GM12878 (cell line): ENCODE data around the gene TOB1. TPM values are rescaled to one million over a fixed set of nuclear protein-coding genes. Genes with fewer than 3 reads are reported as not detected.

Experiments
- ATF7 ChIP-seq: fragments of 450-650 bp; IDR thresholded peaks from 2 replicates; pipeline ENCODE4 v1.6.1; 2016; ENCODE audit warnings: low read depth, mild to moderate bottlenecking
- ESRRA ChIP-seq: IDR thresholded peaks from 2 replicates; pipeline ENCODE4 v1.6.1; 2012; ENCODE audit warnings: mild to moderate bottlenecking, low read length, improper control_type of control experiment
- EZH2 ChIP-seq: IDR thresholded peaks from 2 replicates; pipeline ENCODE4 v1.6.1; 2012; ENCODE audit warnings: low read depth, mild to moderate bottlenecking, control low read depth, inconsistent platforms, low read length, borderline replicate concordance; ENCODE audit not compliant: control insufficient read depth
- GATAD2B ChIP-seq: fragments of 450-650 bp; conservative IDR thresholded peaks from 2 replicates; pipeline ENCODE4 v1.6.1; 2017; ENCODE audit warnings: low read depth, mild to moderate bottlenecking, moderate library complexity
- KLF5 ChIP-seq: fragments of 450-650 bp; IDR thresholded peaks from 2 replicates; pipeline ENCODE4 v1.6.1; 2014; ENCODE audit warnings: mild to moderate bottlenecking; ENCODE audit not compliant: partially characterized antibody
- MXI1 ChIP-seq: fragments of 150-350 bp; IDR thresholded peaks from 2 replicates; pipeline ENCODE4 v1.6.1; 2011; ENCODE audit warnings: low read depth, mild to moderate bottlenecking, inconsistent platforms, low read length, improper control_type of control experiment
- NBN ChIP-seq: fragments of 450-650 bp; IDR thresholded peaks from 2 replicates; pipeline ENCODE4 v1.6.1; 2016
- POLR2A ChIP-seq: IDR thresholded peaks from 2 replicates; pipeline ENCODE4 v1.6.1; 2011; ENCODE audit warnings: low read depth, mild to moderate bottlenecking, low read length
- RAD21 ChIP-seq: IDR thresholded peaks from 2 replicates; pipeline ENCODE4 v1.6.1; 2011; ENCODE audit warnings: mild to moderate bottlenecking, low read depth, low read length, moderate library complexity; ENCODE audit not compliant: insufficient read depth
- RAD51 ChIP-seq: fragments of 450-650 bp; IDR thresholded peaks from 2 replicates; pipeline ENCODE4 v1.6.1; 2016; ENCODE audit warnings: moderate library complexity, mild to moderate bottlenecking, inconsistent platforms
- RELB ChIP-seq: fragments of 450-650 bp; IDR thresholded peaks from 2 replicates; pipeline ENCODE4 v1.6.1; 2017; ENCODE audit warnings: low read depth, mild to moderate bottlenecking, moderate library complexity
- SMARCA5 ChIP-seq: fragments of 450-650 bp; IDR thresholded peaks from 2 replicates; pipeline ENCODE4 v1.6.1; 2017; ENCODE audit warnings: mild to moderate bottlenecking
- SP1 ChIP-seq: IDR thresholded peaks from one replicate; pipeline ENCODE4 v1.6.1; 2011; ENCODE audit warnings: low read depth, low read length
- TCF3 ChIP-seq: IDR thresholded peaks from 2 replicates; pipeline ENCODE4 v1.6.1; 2012; ENCODE audit warnings: low read depth, mild to moderate bottlenecking, low read length, borderline replicate concordance; ENCODE audit not compliant: insufficient read depth
- ZNF384 ChIP-seq: IDR thresholded peaks from 2 replicates; pipeline ENCODE4 v1.6.1; 2012; ENCODE audit warnings: low read depth, mild to moderate bottlenecking, low read length, improper control_type of control experiment, borderline replicate concordance
- ZNF687 ChIP-seq: fragments of 450-650 bp; IDR thresholded peaks from 2 replicates; pipeline ENCODE4 v1.6.1; 2017; ENCODE audit warnings: mild to moderate bottlenecking, moderate library complexity
- ZSCAN29 ChIP-seq: fragments of 450-650 bp; IDR thresholded peaks from 2 replicates; pipeline ENCODE4 v1.6.1; 2017; ENCODE audit warnings: mild to moderate bottlenecking, moderate library complexity
- polyA plus RNA-seq, 11 experiments: library from polyadenylated mRNA; depleted of rRNA in 4 of 11; unstranded in 6 of 11; stranded (reverse) in 5 of 11; fragments of >200 nt; fragmentation: Nextera tagmentation in 4 of 11; fragmentation: Illumina TruSeq in 1 of 11; extraction: Ambion mirVana in 4 of 11; extraction: Trizol in 1 of 11; gene quantifications; 1 replicate in 1 of 11; 2 replicates in 10 of 11; pipeline versions ENCODE4 v1.2.1 to v1.2.3, GENCODE V29; 2011 to 2016; ENCODE audit warnings: inconsistent platforms in 2 of 11, missing spikeins in 2 of 11, low read depth in 1 of 11
- total RNA-seq, 4 experiments: library from RNA; depleted of rRNA in 3 of 4; stranded (reverse); fragments of >200 nt in 3 of 4; fragmentation: Illumina TruSeq in 1 of 4; extraction: Trizol in 1 of 4; gene quantifications; 2 replicates each; pipeline versions ENCODE4 v1.2.1 to v1.2.3, GENCODE V29; 2013 to 2021
- TF ChIP-seq, protein P1 (sequence below): fragments of 150-350 bp; IDR thresholded peaks from 2 replicates; pipeline ENCODE4 v1.6.1; 2016; ENCODE audit warnings: low read depth, low read length
- TF ChIP-seq, protein P2 (sequence below): IDR thresholded peaks from 2 replicates; pipeline ENCODE4 v1.6.1; 2012; ENCODE audit warnings: low read length, inconsistent platforms

The TOB1 gene
- total and polyA plus RNA-seq, 10 of the 15 experiments (the other 5 are each of a cell fraction or from before 2014, with no cell fraction given): 5.0 to 32.4 (median 13.7) TPM

GRCh38 chr17:50867363-50868139 lies 1.4 kb upstream of the TOB1 start (continued):
- TF ChIP-seq, protein P1, sequence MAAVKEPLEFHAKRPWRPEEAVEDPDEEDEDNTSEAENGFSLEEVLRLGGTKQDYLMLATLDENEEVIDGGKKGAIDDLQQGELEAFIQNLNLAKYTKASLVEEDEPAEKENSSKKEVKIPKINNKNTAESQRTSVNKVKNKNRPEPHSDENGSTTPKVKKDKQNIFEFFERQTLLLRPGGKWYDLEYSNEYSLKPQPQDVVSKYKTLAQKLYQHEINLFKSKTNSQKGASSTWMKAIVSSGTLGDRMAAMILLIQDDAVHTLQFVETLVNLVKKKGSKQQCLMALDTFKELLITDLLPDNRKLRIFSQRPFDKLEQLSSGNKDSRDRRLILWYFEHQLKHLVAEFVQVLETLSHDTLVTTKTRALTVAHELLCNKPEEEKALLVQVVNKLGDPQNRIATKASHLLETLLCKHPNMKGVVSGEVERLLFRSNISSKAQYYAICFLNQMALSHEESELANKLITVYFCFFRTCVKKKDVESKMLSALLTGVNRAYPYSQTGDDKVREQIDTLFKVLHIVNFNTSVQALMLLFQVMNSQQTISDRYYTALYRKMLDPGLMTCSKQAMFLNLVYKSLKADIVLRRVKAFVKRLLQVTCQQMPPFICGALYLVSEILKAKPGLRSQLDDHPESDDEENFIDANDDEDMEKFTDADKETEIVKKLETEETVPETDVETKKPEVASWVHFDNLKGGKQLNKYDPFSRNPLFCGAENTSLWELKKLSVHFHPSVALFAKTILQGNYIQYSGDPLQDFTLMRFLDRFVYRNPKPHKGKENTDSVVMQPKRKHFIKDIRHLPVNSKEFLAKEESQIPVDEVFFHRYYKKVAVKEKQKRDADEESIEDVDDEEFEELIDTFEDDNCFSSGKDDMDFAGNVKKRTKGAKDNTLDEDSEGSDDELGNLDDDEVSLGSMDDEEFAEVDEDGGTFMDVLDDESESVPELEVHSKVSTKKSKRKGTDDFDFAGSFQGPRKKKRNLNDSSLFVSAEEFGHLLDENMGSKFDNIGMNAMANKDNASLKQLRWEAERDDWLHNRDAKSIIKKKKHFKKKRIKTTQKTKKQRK: no peak
- TF ChIP-seq EZH2: no peak
- peak; percentile 84 for TF ChIP-seq RAD51
- peak; percentile 25; the same call in 1 of the 2 replicates for TF ChIP-seq ZNF687
- 0 out of 2 replicates have a peak, but pooled peaks have one; percentile 15 for TF ChIP-seq ZNF384
- 0 out of 2 replicates have a peak, but pooled peaks have one; percentile 58 for TF ChIP-seq SMARCA5
- peak; percentile 73; the same call in 1 of the 2 replicates for TF ChIP-seq TCF3
- peak; percentile 97 for TF ChIP-seq RELB
- TF ChIP-seq POLR2A: peak; percentile 64
- TF ChIP-seq RAD21: no peak
- TF ChIP-seq, protein P2, sequence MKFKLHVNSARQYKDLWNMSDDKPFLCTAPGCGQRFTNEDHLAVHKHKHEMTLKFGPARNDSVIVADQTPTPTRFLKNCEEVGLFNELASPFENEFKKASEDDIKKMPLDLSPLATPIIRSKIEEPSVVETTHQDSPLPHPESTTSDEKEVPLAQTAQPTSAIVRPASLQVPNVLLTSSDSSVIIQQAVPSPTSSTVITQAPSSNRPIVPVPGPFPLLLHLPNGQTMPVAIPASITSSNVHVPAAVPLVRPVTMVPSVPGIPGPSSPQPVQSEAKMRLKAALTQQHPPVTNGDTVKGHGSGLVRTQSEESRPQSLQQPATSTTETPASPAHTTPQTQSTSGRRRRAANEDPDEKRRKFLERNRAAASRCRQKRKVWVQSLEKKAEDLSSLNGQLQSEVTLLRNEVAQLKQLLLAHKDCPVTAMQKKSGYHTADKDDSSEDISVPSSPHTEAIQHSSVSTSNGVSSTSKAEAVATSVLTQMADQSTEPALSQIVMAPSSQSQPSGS: no peak
- peak; percentile 99 for TF ChIP-seq ZSCAN29
- TF ChIP-seq MXI1: peak; percentile 78; the same call in 1 of the 2 replicates
- peak; percentile 95 for TF ChIP-seq GATAD2B
- TF ChIP-seq KLF5: peak; percentile 26
- TF ChIP-seq NBN: peak; percentile 90
- TF ChIP-seq ESRRA: no peak
- peak; percentile 69 for TF ChIP-seq ATF7
- peak; percentile 92 for TF ChIP-seq SP1
